OCI-LY3 (cell line): Measurements from ENCODE around the gene LAMC3.

Experiments
- H2AFZ ChIP-seq: fragments of 200-600, 300-600 bp; shearing (Covaris generic); 2 replicates; pipeline ENCODE4 v1.6.0; 2014; ENCODE audit warnings: antibody characterized with exemption, low read depth, low read length
- H3K27ac ChIP-seq: fragments of 200-600, 300-600 bp; sonication (generic); 2 replicates; pipeline ENCODE4 v1.5.1; 2014; ENCODE audit warnings: mild to moderate bottlenecking, low read length, moderate library complexity, mixed read lengths
- H3K27me3 ChIP-seq: fragments of 200-600, 300-600 bp; sonication (generic); 2 replicates; pipeline ENCODE4 v1.6.1; 2014; ENCODE audit warnings: low read depth, low read length, mixed read lengths
- H3K36me3 ChIP-seq: fragments of 200-600, 300-600 bp; sonication (generic); replicated peaks from 2 replicates; pipeline ENCODE3; 2014; ENCODE audit warnings: low read depth, low read length, mixed read lengths
- H3K4me1 ChIP-seq: fragments of 300-600, 200-600 bp; sonication (generic); 2 replicates; pipeline ENCODE4 v1.6.1; 2014; ENCODE audit warnings: low read length, mixed read lengths
- H3K4me2 ChIP-seq: fragments of 200-600, 300-600 bp; sonication (generic); 2 replicates; pipeline ENCODE4 v1.6.1; 2014; ENCODE audit warnings: low read length, mixed read lengths
- H3K4me3 ChIP-seq: fragments of 300-600, 200-600 bp; sonication (generic); 2 replicates; pipeline ENCODE4 v1.5.1; 2014; ENCODE audit warnings: antibody characterized with exemption, mild to moderate bottlenecking, low read length, moderate library complexity
- H3K79me2 ChIP-seq: fragments of 300-600, 200-600 bp; shearing (Covaris generic); 2 replicates; pipeline ENCODE4 v1.6.1; 2014; ENCODE audit warnings: mild to moderate bottlenecking, low read length, mixed read lengths
- H3K9ac ChIP-seq: fragments of 300-600, 200-600 bp; shearing (Covaris generic); 2 replicates; pipeline ENCODE4 v1.6.0; 2014; ENCODE audit warnings: mild to moderate bottlenecking, low read length, moderate library complexity
- H3K9me3 ChIP-seq: fragments of 200-600, 300-600 bp; shearing (Covaris generic); 2 replicates; pipeline ENCODE4 v1.6.1; 2014; ENCODE audit warnings: low read length, mixed read lengths; ENCODE audit not compliant: insufficient read depth
- H4K20me1 ChIP-seq: fragments of 200-600, 300-600 bp; sonication (generic); 2 replicates; pipeline ENCODE4 v1.6.1; 2016; ENCODE audit warnings: low read length, mixed read lengths; ENCODE audit not compliant: insufficient read depth
- CTCF ChIP-seq: fragments of 200-600, 300-600 bp; sonication (generic); IDR thresholded peaks from 2 replicates; pipeline ENCODE4 v1.5.1; 2014; ENCODE audit warnings: antibody characterized with exemption, low read length, low read depth
- EZH2phosphoT487 ChIP-seq: fragments of 200-600 bp; shearing (Covaris generic); IDR thresholded peaks from 2 replicates; pipeline ENCODE4 v1.6.1; 2018; ENCODE audit warnings: antibody characterized with exemption, mixed run types, low read depth

The LAMC3 gene

DNA sequence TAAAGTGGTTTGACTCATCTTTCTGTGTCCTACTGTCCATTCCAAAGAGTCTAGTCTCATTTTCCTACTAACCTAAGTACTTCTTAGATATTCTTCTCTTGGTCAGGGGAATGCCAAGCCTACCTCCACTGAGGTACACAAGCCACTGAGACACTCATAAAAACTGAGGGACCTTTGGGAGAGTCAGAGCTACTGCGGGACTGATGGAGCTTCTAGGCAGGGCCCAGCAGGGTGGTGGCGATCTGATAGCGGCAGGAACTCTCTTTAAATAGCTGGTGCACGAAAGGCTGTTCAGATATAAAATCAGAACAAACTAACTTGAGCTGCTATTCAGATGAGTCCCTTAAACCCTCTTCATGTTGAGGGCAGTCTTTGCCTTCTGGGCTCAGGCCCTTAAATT lies 131.1 kb downstream of the LAMC3 start:
- Histone ChIP-seq H3K4me3 (no peak overlapping the region), H3K27ac (no peak overlapping the region), H2AFZ (no peak overlapping the region), H3K9me3 (no peaks in the 10 kb centered on the region), H3K36me3 (peaks cover 71% of the 10 kb centered on the region), H3K27me3 (no peaks in the 10 kb centered on the region), H3K4me2 (no peak overlapping the region), H3K9ac (no peak overlapping the region), H3K4me1 (no peaks in the 10 kb centered on the region), H4K20me1 (no peaks in the 10 kb centered on the region), H3K79me2 (no peaks in the 10 kb centered on the region)
- TF ChIP-seq CTCF (no peak), EZH2phosphoT487 (no peak)

GRCh38 chr9:131140550-131140949 lies 131.6 kb downstream of the LAMC3 start:
- Histone ChIP-seq H3K4me1 (no peaks in the 10 kb centered on the region), H3K4me3 (no peak overlapping the region), H4K20me1 (no peaks in the 10 kb centered on the region), H3K9me3 (no peaks in the 10 kb centered on the region), H3K4me2 (no peak overlapping the region), H3K36me3 (peaks cover 72% of the 10 kb centered on the region), H3K79me2 (no peaks in the 10 kb centered on the region), H3K27ac (no peak overlapping the region), H2AFZ (no peak overlapping the region), H3K9ac (no peak overlapping the region), H3K27me3 (no peaks in the 10 kb centered on the region)
- no peak for TF ChIP-seq CTCF
- no peak for TF ChIP-seq EZH2phosphoT487

- no peaks in the 10 kb centered on the region for H3K27me3 ChIP-seq
- no peak overlapping the region for H3K4me3 ChIP-seq
- no peaks in the 10 kb centered on the region for H3K79me2 ChIP-seq
- no peak overlapping the region for H3K27ac ChIP-seq
- H2AFZ ChIP-seq = no peak overlapping the region
- TF ChIP-seq CTCF = no peak
- H3K9me3 ChIP-seq = no peaks in the 10 kb centered on the region
- no peaks in the 10 kb centered on the region for H3K4me1 ChIP-seq
- H3K9ac ChIP-seq = no peak overlapping the region
- peaks cover 70% of the 10 kb centered on the region for H3K36me3 ChIP-seq
- no peak overlapping the region for H3K4me2 ChIP-seq
- H4K20me1 ChIP-seq = no peaks in the 10 kb centered on the region
These were observed 133.2 kb downstream of the LAMC3 start for GRCh38 chr9:131142160-131142559.
